GM12865 (cell line): ENCODE results near the gene ARHGAP18.

ENCODE experiments used
- DNase-seq: peaks from one replicate; pipeline ENCODE4 v3.0.0; 2010; ENCODE audit warnings: low read depth
- H3K4me3 ChIP-seq: 2 replicates; pipeline ENCODE4 v1.5.1; 2011; ENCODE audit warnings: mild to moderate bottlenecking, low read depth, low read length, control low read depth
- TF ChIP-seq, protein P1 (sequence below): IDR thresholded peaks from 2 replicates; pipeline ENCODE4 v1.5.1; 2011; ENCODE audit warnings: low read length, control low read depth, low read depth, inconsistent platforms; ENCODE audit not compliant: insufficient read depth; ENCODE audit errors: missing control alignments

Gene ARHGAP18

DNA sequence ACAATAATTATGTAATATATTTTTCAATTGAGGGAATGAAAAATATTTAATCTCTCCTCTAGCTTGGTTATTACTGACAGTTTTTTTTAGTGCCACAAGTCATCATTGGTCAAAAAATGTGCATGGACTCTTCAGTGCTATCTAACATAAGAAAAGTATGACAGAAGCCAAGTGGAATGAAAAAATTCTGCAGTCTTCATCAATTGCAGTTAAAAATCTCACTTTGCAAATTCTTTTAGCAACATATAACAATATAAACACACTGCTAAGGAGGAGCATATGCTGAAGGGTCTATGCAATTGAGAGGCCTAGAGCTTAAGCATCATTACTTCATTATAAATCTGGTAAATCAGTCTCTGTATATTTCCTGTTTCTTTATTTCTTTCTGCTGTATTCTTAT lies 175.1 kb downstream of the ARHGAP18 start:
- TF ChIP-seq, protein P1, sequence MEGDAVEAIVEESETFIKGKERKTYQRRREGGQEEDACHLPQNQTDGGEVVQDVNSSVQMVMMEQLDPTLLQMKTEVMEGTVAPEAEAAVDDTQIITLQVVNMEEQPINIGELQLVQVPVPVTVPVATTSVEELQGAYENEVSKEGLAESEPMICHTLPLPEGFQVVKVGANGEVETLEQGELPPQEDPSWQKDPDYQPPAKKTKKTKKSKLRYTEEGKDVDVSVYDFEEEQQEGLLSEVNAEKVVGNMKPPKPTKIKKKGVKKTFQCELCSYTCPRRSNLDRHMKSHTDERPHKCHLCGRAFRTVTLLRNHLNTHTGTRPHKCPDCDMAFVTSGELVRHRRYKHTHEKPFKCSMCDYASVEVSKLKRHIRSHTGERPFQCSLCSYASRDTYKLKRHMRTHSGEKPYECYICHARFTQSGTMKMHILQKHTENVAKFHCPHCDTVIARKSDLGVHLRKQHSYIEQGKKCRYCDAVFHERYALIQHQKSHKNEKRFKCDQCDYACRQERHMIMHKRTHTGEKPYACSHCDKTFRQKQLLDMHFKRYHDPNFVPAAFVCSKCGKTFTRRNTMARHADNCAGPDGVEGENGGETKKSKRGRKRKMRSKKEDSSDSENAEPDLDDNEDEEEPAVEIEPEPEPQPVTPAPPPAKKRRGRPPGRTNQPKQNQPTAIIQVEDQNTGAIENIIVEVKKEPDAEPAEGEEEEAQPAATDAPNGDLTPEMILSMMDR = no peak
- H3K4me3 ChIP-seq = no peak overlapping the region
- no peak for DNase-seq
